GM19023 (cell line): ENCODE data around the gene RAI1.

Source experiments
- ATAC-seq: cut with Tn5 transposase; IDR thresholded peaks from one replicate; pipeline ENCODE4 v1.9.1; 2021; ENCODE audit warnings: mild to moderate bottlenecking, moderate library complexity; ENCODE audit not compliant: unreplicated experiment

The RAI1 gene

GRCh38 chr17:17763734-17764133 lies 82.5 kb downstream of the RAI1 start:
- ATAC-seq: no peak

- no peak for ATAC-seq
Measured at GRCh38 chr17:17765359-17766076, 84.3 kb downstream of the RAI1 start.

DNA sequence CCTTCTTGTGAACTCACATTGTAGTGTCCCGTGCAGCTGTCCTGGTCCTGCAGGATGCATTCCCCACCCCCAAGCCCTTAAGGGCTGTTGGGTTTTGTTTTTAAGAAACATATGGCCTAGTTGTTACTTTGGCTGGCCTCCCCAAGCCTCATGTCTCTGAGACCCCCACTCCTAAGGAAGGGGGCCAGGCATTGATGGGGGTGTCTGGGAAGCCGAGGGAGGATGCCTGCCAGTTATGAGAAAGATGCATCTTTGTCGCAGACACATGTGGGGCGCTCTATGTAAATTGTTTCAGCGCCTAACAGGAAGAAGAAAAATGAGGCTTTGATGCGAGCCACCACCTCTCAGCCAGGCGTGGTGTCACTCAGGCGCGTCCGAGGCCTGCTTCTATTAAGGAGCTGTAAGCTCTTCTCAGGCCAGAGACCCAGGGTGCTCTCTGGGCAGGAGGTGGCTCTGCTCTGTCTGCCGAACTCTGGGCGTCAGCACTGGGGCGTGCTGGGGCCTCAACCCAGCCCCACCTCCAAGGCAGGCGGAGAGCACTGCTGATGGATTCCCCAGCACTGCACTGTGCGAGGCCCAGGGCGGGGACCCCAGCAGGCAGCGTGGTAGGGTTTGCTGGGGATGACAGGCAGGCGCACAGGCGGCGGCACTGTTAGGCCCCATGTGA lies 85.0 kb downstream of the RAI1 start:
- no peak for ATAC-seq

- no peak for ATAC-seq
Measured at GRCh38 chr17:17766744-17767120, 85.5 kb downstream of the RAI1 start.

- ATAC-seq: no peak
Measured at GRCh38 chr17:17767154-17767869, 86.1 kb downstream of the RAI1 start.

- no peak for ATAC-seq
Measured at GRCh38 chr17:17767887-17768418, 86.7 kb downstream of the RAI1 start.

DNA sequence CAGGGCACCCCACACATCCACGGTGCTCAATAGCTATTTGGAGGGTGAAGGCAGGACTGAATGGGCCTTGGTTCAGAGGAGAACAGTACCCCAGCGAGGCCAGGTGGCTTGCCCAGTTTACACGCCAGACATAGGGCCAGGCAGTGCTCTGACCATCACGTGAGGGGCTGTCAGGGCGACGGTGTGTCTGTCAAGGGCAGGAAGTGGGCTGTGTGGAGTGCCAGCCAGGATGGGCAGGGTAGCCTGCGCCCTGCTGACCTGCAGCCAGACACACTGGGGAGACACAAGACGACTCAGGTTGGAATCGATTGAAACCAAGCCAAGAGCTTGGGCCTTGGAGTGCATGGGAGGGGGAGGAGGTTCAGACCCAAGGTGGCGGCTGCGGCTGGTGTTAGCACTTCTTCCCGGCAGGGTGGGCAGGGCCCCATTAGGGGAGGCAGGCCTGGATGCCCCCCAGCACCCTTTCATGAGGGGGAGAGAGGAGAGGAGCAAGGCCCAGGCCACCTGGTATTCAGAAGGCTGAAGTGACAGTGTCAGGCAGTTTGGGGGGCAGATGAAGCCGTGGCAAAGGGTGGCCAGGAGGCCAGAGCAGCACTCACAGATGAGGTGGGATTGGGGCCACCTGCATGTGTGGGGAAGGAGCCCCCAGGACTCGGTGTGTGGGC lies 87.3 kb downstream of the RAI1 start:
- ATAC-seq: no peak

- ATAC-seq: no peak
Measured at GRCh38 chr17:17769869-17770631, 88.8 kb downstream of the RAI1 start.

DNA sequence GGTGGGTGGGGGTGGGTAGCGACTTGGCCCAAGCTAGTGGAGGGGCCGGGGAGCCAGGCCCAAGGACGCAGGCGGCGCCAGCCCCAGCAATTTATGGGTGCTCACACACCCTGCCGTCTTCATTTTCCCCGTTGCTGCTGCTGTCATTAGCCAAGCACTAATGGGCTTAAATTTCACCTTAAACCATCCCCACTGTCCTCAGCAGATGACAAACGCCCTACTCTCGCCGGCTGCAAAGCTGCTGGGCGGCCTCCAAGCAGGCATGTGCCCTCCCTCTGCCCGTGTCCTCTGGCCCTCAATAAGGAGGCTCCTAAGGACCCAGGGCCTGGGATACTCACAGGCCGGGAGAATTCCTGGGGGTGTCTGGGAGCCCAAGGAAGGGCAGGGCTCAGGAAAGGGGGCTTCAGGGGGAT lies 89.4 kb downstream of the RAI1 start:
- ATAC-seq: no peak

DNA sequence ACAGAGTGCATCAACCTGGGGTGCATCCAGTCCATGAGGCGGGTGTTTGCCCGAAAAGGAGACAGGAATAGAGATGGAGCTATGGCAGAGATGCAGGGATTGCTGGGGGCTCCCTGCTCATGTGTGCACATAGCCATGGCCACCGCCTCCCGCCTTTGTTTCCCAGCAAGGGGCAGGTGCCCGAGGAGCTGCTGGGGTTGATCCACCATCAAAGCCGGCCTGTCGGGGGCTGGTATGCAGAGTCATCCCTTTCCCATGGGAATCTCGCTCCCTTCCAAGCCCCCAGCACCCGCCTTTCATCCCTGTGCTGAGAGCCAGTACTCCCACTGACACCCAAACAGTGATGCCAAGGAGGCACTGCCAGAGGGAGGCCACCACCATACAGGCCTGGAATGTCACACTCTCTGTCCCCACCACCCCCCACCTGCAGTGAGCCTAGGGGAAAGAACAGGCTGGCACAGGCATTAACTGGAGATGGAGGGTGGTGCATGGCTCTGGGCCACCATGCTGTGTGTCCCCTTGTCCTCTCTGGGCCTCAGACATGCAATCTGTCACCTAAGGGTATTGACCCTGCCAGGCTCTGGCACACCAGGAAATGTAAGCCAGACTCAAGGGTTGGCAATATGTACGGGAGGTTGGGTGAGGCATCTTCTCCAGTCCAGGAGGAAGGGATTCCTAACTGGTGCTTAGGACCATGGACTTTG lies 90.4 kb downstream of the RAI1 start:
- no peak for ATAC-seq

GRCh38 chr17:17772231-17772630 lies 91.0 kb downstream of the RAI1 start:
- ATAC-seq: no peak

GRCh38 chr17:17774009-17774881 lies 93.0 kb downstream of the RAI1 start:
- ATAC-seq: no peak

DNA sequence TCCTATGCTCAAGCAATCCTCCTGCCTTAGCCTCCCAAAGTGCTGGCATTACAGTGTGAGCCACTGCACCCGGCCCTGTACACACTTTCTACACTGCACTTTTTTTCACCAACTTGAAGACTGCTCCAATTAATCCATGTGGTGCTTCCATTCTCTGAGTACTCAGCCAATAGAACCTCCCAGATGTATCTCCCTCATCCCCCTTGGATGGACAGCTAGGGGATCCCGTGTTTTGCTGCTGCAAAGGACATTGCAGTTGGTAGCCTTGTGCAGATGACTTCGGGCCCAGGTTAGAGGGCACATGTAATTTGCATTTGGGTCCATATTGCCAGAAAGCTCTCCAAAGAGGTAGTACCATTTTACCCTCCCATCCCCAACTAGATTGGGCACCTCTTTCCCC lies 95.6 kb downstream of the RAI1 start:
- ATAC-seq: no peak

- ATAC-seq: no peak
Measured at GRCh38 chr17:17778308-17779014, 97.2 kb downstream of the RAI1 start.

DNA sequence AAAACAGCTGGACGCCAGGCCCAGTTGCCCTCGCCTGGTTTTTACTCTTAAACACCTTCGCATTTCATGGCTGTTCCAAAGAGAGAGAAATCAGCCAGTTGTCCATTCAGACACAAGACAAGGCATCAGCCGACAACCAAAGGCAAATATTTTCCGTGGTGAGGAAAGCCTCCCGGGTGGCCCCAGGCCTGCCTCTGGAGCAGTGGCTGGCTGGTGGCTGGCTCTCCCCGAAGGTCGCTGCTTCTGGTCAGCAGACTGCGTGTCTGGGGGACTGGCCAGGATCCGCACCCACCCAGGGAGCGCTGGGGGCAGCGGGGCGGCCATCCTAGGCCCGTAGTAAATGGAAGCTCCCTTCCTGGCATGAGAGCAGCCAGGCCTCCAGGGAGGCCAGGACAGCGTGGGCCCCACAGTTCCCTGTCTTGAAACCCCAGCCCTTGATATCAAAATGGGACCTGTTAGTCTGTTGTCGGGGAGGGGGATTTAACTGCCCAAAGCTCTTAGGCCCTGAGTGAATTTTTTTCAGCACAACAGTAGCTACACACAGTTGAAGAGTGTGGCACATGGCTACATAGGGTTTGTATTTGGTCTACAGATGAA lies 97.9 kb downstream of the RAI1 start:
- no peak for ATAC-seq

DNA sequence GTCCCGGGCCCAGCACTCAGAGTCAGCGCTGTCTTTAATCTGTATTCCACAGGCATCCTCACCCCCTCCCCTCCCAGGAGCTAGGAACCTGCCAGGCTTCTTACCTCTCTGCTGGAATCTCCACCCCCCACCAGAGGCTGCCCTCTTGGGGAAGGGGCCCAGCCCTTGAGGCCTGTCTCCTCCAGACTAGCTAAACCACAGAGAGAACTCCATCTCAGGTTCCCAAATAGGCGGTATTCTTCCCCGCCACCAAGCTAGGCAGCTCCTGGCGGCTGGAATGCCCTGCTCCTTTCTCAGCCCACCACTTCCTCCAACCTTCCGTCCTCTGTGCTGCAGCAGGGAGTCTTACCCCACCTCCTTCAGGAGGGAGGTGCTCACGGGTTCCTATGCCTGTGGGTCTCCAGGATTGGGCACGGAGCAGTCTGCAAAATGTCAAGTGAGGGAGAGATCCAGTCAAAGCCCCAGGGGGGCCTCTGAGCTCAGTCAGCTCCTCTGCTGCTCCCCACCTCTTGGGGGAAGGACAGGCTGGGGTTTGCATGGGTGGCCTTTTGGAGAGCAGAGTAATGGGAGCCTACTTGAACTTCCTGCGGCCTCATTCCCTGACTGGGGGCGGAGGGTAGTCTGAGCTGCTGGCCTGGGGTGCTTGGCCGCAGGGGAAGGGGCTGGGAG lies 99.8 kb downstream of the RAI1 start:
- no peak for ATAC-seq
